ENCODE results near the gene TNFRSF1A.

The TNFRSF1A gene

GRCh38 chr12:6323995-6324711 is 17.7 kb downstream of the TNFRSF1A start:
- Histone ChIP-seq H3K9me3 (ENCODE audit: control insufficient read depth, low read length) (no peaks in the 10 kb centered on the region), H3K79me2 (no peaks in the 10 kb centered on the region), H3K36me3 (ENCODE audit: control insufficient read depth, insufficient read depth, low read length) (no peaks in the 10 kb centered on the region), H3K27me3 (ENCODE audit: control insufficient read depth, insufficient read depth, low read length) (no peaks in the 10 kb centered on the region), H3K4me2 (ENCODE audit: low read length) (peak overlapping the region; percentile 19), H3K4me1 (peaks cover 25% of the 10 kb centered on the region), H2AFZ (no peak overlapping the region), H3K4me3 (ENCODE audit: low read depth, low read length) (no peak overlapping the region), H3K27ac (peak overlapping the region; percentile 69), H3K9ac (no peak overlapping the region)
- TF ChIP-seq CTCF (IDR thresholded peaks at IDR 0.05), result no peak

GRCh38 chr12:6323340-6323994 is 18.4 kb downstream of the TNFRSF1A start:
- Histone ChIP-seq H3K4me3 (ENCODE audit: low read depth, low read length) (peak overlapping the region; percentile 3), H3K27me3 (ENCODE audit: control insufficient read depth, insufficient read depth, low read length) (no peaks in the 10 kb centered on the region), H3K4me1 (peaks cover 25% of the 10 kb centered on the region), H3K9me3 (ENCODE audit: control insufficient read depth, low read length) (no peaks in the 10 kb centered on the region), H3K27ac (peak overlapping the region; percentile 69), H3K36me3 (ENCODE audit: control insufficient read depth, insufficient read depth, low read length) (no peaks in the 10 kb centered on the region), H3K9ac (no peak overlapping the region), H2AFZ (peak overlapping the region; percentile 63), H3K79me2 (no peaks in the 10 kb centered on the region), H3K4me2 (ENCODE audit: low read length) (peak overlapping the region; percentile 19)
- peak; percentile 79 for TF ChIP-seq CTCF (IDR thresholded peaks at IDR 0.05)

- Histone ChIP-seq H3K27ac (peak overlapping the region; percentile 69), H3K36me3 (ENCODE audit: control insufficient read depth, insufficient read depth, low read length) (no peaks in the 10 kb centered on the region), H3K4me2 (ENCODE audit: low read length) (peak overlapping the region; percentile 19), H3K79me2 (no peaks in the 10 kb centered on the region), H2AFZ (peak overlapping the region; percentile 63), H3K27me3 (ENCODE audit: control insufficient read depth, insufficient read depth, low read length) (no peaks in the 10 kb centered on the region), H3K4me3 (ENCODE audit: low read depth, low read length) (peak overlapping the region; percentile 3), H3K9me3 (ENCODE audit: control insufficient read depth, low read length) (no peaks in the 10 kb centered on the region), H3K9ac (no peak overlapping the region), H3K4me1 (peaks cover 25% of the 10 kb centered on the region)
- TF ChIP-seq CTCF (IDR thresholded peaks at IDR 0.05), result no peak
Observed at GRCh38 chr12:6322969-6323339, 18.9 kb downstream of the TNFRSF1A start.

GRCh38 chr12:6322352-6322751 is 19.5 kb downstream of the TNFRSF1A start:
- no peak overlapping the region for H2AFZ ChIP-seq
- no peaks in the 10 kb centered on the region for H3K36me3 ChIP-seq (ENCODE audit: control insufficient read depth, insufficient read depth, low read length)
- H3K4me2 ChIP-seq (ENCODE audit: low read length), result no peak overlapping the region
- H3K27me3 ChIP-seq (ENCODE audit: control insufficient read depth, insufficient read depth, low read length), result no peaks in the 10 kb centered on the region
- TF ChIP-seq CTCF (IDR thresholded peaks at IDR 0.05), result no peak
- no peak overlapping the region for H3K9ac ChIP-seq
- H3K79me2 ChIP-seq, result no peaks in the 10 kb centered on the region
- peaks cover 25% of the 10 kb centered on the region for H3K4me1 ChIP-seq
- H3K4me3 ChIP-seq (ENCODE audit: low read depth, low read length), result no peak overlapping the region
- no peaks in the 10 kb centered on the region for H3K9me3 ChIP-seq (ENCODE audit: control insufficient read depth, low read length)
- peak overlapping the region; percentile 69 for H3K27ac ChIP-seq
